HG02678 (cell line): ENCODE measurements around the gene ALDH7A1.

ENCODE experiments used
- ATAC-seq: cut with Tn5 transposase; IDR thresholded peaks from one replicate; pipeline ENCODE4 v1.9.1; 2021; ENCODE audit warnings: mild to moderate bottlenecking, moderate library complexity; ENCODE audit not compliant: unreplicated experiment

Gene ALDH7A1

DNA sequence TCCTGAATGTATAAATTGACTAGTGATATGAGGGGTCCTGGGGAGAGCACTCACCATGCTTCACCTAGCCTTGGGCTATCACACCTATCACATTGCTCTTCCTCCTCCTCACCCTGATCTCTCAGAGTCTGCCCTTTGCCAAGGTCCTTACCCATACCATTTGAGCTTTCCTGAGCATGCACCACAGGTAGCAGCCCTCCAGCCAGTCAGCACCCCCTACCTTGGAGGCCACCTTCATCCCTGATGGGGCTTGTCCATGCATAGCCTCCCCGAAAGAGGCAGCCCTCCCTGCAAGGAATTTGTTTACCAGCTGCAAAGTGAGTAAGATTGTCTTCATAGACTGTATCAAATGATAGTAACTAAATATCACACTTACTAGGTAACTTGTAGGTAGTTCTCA is 83.1 kb downstream of the ALDH7A1 start:
- ATAC-seq = no peak

DNA sequence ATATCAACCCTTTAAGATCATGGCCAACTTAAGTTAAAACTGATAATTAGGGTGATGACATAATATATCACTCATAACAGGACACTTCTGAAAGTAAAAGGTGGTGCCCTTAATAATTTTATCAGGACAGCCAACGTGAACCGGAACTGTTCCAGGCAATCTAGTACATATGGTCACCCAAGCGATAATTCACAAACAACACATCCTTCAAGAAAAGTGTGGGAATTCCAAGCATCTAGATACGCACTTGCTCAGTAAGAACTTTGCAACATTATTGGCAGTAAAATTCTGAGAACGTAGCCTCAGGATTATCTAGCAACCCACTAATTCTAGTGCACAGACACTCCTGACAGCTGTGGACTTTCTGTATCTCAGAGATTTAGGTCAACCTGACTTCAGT is 85.7 kb downstream of the ALDH7A1 start:
- ATAC-seq = no peak

DNA sequence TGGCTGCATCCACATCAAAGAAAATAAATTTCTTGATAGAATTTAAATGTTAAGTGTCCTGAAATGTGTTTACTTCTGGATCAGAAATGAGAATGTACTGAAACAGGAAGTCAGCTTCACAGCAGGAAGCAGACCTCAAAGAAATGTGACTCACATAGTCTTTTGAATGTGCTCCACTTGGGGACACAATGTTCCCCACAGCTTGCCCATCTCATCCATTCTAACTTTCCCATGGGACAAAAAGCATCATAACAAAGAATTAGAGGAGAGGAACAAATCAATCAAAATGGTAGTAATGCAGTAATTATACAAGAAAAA is 86.1 kb downstream of the ALDH7A1 start:
- ATAC-seq = no peak

DNA sequence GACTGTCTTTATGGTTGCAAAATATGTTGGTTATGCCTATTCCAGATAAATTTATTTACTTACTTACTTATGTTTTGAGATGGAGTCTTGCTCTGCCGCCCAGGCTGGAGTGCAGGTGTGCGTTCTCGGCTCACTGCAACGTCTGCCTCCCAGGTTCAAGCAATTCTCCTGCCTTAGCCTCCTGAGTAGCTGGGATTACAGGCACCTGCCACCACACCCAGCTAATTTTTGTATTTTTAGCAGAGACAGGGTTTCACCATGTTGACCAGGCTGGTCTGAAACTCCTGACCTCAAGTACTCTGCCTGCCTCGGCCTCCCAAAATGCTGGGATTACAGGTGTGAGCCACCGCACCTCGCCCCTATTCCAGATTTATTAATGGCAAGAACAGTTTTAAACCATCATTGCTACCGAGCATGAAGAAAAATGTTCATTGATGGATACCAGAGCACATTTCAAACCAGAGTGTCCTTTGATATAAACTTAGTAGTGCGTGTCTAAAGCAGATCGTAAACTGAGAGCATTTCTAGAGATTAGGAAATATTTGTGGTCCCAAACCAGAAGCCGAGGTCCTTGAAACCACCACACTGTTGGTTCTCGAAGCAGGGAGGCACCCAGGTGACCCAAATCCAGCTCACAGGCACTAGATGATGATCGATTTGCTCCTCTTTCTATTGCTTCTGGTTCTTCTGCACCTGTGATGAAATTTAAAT is 86.6 kb downstream of the ALDH7A1 start:
- ATAC-seq = no peak

DNA sequence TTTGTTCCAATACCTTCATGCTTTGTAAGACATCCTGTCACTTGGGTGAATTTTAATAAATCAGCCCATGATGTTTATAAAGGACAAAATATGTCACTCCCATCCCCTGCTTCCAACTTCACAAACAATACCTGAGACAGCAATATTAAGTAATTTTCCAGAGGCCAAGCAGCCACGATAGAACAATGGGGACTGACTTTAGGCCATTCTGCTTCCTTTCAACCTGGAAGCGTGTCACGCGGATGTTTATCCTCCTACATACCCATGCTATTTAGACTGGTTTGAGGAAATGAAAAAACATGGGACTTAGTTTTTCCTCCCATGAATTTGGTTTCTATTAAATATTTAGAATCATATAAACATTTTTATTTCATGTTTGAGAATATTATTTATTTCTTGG is 88.9 kb downstream of the ALDH7A1 start:
- no peak for ATAC-seq

- no peak for ATAC-seq
Measured at GRCh38 chr5:126503602-126504104, 91.4 kb downstream of the ALDH7A1 start.

GRCh38 chr5:126501448-126501847 is 93.6 kb downstream of the ALDH7A1 start:
- no peak for ATAC-seq

- ATAC-seq = peak; percentile 77
Measured at GRCh38 chr5:126499853-126500342, 95.1 kb downstream of the ALDH7A1 start.

DNA sequence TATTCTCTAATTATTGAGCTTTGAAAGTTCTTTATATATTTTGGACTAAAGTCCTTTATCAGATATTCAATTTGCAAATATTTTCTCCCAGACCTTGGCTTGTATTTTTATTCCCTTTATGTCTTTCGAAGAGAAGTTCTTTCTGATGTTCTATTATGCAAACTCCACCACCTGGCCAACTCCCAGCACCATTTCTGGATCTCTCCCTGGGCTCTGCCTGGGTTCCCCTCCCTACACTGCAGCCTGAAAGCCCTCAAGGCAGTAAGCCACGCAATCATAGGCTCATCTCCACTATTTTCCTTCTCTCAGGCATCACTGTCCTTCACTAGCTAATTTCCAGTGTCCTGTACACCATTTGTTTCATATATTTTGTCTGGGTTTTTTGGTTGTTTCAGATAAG is 95.7 kb downstream of the ALDH7A1 start:
- ATAC-seq = no peak

GRCh38 chr5:126497506-126497905 is 97.5 kb downstream of the ALDH7A1 start:
- no peak for ATAC-seq

DNA sequence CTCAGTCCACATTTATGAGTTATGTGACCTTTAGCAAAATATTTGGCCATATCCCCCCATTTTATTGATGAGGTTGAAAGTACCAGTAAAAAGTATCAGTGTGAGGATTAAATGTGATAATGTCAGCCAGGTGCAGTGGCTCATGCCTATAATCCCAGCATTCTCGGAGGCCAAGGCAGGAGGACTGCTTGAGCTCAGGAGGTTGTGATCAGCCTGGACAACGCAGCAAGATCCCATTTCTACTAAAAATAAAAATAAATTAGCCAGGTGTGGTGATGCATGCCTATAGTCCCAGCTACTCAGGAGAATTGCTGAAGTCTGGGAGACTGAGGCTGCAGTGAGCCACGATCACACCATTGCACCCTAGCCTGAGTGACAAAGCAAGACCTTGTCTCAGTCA is 100.6 kb downstream of the ALDH7A1 start:
- no peak for ATAC-seq

DNA sequence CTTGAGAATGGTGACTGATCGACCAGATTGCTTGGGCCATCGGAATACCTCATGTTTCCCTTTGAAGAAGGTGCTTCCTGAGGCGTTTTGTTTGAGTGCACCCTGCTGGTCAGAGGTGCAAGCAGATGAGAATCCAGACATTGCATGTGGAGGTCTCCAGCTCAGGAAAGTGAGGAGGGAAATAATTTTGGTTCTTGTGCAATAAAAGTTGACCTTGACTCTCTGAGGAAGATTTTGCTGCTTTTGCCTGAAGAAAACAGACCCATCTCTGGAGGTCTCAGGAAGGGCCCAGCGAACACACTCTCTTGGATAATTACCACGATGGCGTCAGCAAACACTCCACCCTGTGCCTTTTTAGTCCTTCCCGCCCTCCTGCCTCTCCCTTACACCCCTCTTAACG is 102.1 kb downstream of the ALDH7A1 start:
- no peak for ATAC-seq

- no peak for ATAC-seq
Measured at GRCh38 chr5:126490167-126490940, 104.7 kb downstream of the ALDH7A1 start.

GRCh38 chr5:126488443-126489065 is 106.5 kb downstream of the ALDH7A1 start:
- ATAC-seq = no peak

DNA sequence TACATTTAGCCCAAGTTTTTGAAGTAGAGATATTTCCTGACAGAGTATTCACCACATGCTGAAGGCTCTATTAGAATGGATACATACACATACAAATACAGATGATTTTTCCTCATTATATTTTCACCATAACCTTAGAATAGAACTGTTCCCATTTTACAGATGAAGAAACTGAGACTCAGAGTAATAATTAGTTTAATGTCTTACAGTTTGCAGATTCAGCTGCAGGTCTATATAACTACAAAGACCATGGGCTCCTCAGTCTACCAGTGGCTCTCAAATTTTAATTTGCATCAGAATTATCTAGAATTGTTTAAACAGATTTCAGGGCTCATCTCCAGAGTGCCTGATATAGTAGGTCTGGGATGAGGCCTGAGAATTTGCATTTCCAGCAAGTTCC is 107.4 kb downstream of the ALDH7A1 start:
- ATAC-seq = no peak

GRCh38 chr5:126486332-126486731 is 108.7 kb downstream of the ALDH7A1 start:
- no peak for ATAC-seq

DNA sequence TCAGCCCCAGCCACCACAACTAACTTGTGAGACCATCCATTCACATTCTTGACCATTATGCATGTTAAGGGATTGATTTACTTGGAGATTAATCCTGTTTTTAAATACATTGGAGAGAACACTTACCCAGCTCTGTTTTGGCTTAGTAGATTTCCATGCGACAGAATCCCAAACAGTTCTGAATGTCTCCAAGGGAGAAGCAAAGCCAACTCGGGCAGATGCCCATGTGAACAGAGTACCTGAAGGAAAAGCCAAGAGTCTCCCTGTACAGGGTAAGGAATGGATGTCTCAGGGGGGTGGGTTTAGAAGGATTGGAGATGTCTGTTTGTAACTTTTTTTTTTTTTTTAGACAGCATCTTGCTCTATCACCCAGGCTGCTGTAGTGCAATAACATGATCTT is 110.8 kb downstream of the ALDH7A1 start:
- ATAC-seq = no peak

DNA sequence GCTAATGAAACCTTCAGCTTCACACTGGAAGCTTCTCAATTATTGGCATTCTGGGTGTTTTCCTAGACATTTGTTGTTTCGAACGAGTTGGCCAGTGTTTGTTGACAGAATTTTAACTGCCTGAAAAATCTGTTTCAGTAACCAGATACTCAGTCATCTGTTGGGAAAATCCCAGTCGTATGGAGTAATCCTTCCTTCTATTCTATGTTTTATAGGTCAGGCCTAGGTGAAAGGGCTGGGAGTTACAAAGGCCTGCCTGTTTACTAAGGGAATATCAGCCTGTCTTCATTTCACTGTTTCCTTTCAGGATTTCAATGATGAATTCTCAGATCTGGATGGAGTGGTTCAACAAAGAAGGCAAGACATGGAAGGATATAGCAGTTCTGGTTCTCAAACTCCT is 111.9 kb downstream of the ALDH7A1 start:
- no peak for ATAC-seq

GRCh38 chr5:126482591-126482990 is 112.4 kb downstream of the ALDH7A1 start:
- no peak for ATAC-seq

DNA sequence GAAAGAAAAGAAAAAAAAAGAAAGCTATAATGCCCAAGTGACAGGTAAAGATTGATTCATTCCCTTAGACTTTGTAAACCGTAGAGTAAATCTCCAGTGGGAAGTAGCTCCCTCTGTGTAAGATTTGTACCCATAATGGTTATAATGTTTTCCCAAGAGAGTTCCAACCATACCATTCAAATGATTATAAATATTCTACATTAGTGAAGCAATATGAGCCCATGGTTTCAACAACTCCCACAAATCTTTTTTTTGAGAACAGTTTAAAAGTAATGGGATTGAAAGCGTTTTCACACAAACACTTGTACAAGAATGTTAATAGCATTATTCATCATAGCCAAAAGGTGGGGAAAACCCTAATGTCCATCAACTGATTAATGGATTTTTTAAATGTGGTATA is 113.8 kb downstream of the ALDH7A1 start:
- no peak for ATAC-seq
